GM21717 (cell line): ENCODE measurements around the gene OR5M3.

Experiments used
- ATAC-seq: cut with Tn5 transposase; IDR thresholded peaks from one replicate; pipeline ENCODE4 v1.9.1; 2021; ENCODE audit warnings: mild to moderate bottlenecking, moderate library complexity; ENCODE audit not compliant: unreplicated experiment

OR5M3 gene

GRCh38 chr11:56473252-56473651, at the start of gene OR5M3:
OR5M3 (minus strand) TSS chr11:56473352; CDS start chr11:56470497, 2,855 bp downstream.
- no peak for ATAC-seq

- ATAC-seq: no peak
Measured at GRCh38 chr11:56522008-56522407, 48.9 kb upstream of the OR5M3 start.

DNA sequence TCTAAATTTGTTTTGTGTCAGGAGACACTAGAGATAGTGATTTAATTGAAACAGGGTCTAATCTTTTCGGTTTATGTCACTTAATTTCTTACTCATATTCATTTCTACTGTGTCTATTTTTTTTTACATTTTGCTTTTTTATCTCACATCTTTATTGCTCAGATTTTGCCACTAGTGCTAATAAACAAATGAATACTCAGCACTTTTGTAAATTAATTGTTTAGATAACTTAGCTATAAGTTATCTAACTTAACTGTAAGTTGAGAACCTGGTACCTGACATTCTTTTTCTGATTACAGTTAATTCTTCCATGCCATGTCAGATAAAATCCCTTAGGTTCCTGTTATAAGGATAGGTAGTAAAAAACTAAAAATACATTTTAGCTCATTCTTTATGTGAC, 40.1 kb upstream of the OR5M3 start:
- no peak for ATAC-seq

DNA sequence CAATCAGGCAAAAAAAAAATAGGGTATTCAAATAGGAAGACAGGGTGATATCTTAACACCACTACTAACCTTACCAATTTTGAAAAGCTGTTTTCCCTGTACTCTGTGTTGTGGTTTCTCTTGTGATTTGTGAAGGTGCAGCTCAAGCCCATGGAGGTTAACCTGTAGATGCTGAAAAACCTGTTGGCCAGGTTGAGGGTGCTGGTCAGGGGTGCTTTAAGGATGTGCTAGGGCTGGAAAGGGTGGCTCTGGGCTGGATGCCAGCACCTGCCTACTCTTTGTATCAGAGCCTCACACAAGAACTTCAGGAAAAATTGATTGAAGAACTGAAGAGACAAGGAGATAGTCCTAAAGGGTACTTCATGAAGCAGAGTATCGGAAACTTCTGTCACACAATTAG, 36.3 kb upstream of the OR5M3 start:
- ATAC-seq: no peak

- ATAC-seq: no peak
Measured at GRCh38 chr11:56497010-56497409, 23.9 kb upstream of the OR5M3 start.

DNA sequence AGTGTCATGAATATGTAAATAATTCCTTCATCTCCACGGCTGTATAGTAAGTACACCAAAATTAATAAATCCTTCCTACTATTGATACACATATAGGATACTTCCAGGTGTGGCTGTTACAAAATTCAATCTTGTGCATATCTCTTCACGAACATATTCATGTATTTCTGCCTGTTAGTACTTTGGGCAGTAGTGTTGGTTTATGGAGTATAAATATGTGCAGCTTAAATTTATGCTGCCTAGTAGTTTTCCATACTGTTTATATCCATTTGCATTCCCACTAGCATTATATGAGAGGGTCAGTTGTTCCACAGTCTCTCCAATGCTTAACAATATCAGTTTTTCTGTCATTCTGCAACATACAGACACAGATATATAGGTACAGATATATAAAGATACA, 22.0 kb upstream of the OR5M3 start:
- ATAC-seq: no peak

GRCh38 chr11:56491270-56491669, 18.1 kb upstream of the OR5M3 start, which contains the start of gene OR5M8:
OR5M8 (minus strand) TSS chr11:56491370; CDS start chr11:56491370, 0 bp downstream.
- no peak for ATAC-seq

DNA sequence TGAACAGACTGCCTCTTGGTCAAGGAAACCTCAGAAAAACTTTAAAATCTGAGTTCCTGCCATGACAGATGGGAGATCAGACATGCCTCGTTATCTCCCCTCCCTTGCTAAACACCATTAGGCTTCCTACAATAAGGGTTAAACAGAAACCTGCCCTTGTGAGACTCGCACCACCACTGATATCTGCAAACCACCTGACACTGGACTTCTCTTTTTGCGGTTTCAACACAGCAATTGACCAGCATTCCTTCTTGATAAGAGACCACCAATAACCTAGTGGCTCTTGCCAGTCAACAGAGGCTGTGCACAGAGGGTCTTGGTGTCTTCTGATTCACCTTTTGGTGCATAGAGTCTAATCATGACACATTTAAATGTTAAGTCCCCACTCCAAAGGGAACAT, 13.6 kb upstream of the OR5M3 start:
- no peak for ATAC-seq

DNA sequence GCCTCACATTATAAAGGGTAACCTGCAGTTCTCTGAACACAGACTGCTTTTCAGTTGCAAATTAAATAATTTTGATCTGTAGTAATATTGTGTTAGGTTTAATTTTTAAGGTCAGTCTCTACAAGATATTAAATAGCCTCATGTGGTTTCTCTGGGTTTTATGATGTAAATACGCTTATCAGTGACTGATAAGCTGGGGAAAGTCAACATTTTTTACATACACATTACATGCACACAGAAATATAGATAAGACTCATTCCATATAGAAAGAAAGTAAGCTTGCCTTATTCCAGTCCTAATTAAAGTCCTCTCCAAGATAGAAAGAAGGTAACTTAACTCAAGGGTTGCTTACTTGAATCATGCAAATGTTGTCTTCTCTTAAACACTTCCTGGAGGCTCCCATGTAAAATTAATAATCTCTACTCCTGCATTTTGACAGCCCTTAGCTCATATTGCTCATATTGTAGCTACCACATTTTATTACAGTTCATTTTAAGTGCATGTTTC, 1.6 kb upstream of the OR5M3 start:
- no peak for ATAC-seq

- ATAC-seq: no peak
Measured at GRCh38 chr11:56457076-56457475, 16.1 kb downstream of the OR5M3 start.

DNA sequence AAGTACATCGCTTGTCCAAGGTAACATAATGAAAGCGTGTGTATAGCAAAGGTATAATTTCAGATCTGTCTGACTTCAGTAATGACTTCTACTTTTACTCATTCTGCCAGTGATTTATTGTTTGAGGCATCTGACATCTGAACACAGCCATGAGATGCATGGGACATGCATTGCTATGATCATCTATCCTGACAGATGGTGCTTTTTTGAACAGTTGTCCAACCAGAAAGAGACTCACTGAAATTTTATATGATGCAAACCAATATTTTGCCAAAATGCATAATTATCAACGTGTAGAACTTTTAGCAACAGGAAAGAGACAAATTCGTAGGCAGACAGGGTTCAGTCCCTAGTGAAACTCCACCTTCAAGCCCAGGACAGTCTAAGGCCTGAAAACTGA, 19.6 kb downstream of the OR5M3 start:
- no peak for ATAC-seq
